GM21786 (cell line): ENCODE data around the gene PPFIA4.
"Not testable (repeated sequence)": the region's sequence is repeated elsewhere in the genome, so short reads cannot be mapped to it uniquely, and the experiment has no call there.

Source experiments
- ATAC-seq: cut with Tn5 transposase; IDR thresholded peaks from one replicate; pipeline ENCODE4 v1.9.1; 2021; ENCODE audit not compliant: unreplicated experiment

PPFIA4 gene

GRCh38 chr1:203026031-203026665 lies at the start of gene PPFIA4:
TSS of gene PPFIA4 (plus strand) at chr1:203026491. CDS start at chr1:203039009, 12,518 bp downstream.
- peak; percentile 78 for ATAC-seq

- ATAC-seq = no peak
Measured at GRCh38 chr1:202976633-202977032, 49.7 kb upstream of the PPFIA4 start.

- ATAC-seq = no peak
Measured at GRCh38 chr1:202979459-202979858, 46.8 kb upstream of the PPFIA4 start.

GRCh38 chr1:202981939-202982338 lies 44.4 kb upstream of the PPFIA4 start:
- ATAC-seq = no peak

DNA sequence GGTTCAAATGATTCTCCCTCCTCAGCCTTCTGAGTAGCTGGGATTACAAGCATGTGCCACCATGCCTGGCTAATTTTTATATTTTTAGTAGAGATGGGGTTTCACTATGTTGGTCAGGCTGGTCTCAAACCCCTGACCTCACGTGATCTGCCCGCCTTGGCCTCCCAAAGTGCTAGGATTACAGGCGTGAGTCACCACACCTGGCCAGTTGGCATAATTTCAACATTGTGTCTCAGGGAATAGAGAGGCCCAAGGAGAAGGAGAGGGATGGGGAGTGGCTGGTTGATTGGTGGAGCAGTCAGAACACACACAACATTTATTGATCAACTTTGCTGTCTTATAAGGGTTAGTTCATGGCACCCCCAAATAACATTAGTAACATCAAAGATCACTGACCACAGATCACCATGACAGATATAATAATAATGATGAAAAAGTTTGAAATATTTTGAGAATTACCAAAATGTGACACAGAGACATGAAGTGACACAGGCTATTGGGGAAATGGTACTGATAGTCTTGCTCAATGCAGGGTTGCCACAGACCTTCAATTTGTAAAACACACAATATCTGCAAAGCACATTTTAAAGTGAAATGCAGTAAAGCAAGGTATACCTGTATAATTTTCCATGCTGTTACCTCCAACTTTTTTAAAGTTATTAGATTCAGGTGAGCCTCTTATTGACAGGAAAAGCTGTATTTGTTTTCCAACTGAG lies 43.4 kb upstream of the PPFIA4 start:
- no peak for ATAC-seq

GRCh38 chr1:202986120-202986519 lies 40.2 kb upstream of the PPFIA4 start:
- not testable (repeated sequence) for ATAC-seq

DNA sequence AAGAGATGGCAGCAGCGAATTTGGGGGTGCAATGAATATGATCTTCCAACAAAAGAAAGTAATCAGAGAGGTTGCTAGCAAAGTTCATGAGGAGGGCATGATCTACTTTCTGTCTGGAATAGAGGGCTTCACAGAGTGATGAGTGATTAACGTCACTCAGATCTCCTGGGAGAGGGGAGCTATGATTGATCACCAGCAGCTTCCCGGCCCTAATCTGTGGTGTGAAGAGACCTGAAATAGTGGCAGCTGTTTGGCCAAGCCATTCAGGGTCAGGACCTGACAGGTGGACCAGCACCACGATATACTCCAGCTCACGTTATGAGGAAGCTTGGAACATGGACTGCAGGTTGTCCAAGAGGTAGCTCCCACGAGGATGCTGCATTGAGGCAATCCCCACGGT lies 39.0 kb upstream of the PPFIA4 start:
- no peak for ATAC-seq

- ATAC-seq = no peak
Measured at GRCh38 chr1:202987922-202988583, 38.2 kb upstream of the PPFIA4 start.

DNA sequence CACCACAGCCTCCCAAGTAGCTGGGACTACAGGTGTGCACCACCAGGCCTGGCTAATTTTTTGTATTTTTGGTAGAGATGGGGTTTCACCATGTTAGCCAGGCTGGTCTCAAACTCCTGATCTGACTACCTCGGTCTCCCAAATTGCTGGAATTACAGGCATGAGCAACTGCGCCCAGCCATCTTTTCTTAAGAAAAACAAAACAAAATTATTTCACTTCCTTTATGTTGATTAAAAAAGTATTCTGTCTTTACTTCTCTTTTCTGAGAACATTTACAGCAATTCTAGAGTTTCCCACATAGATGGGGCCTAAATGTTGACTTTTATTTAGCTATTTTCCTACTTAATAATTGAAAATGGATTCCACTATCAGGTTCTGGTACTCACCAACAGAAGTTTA lies 36.4 kb upstream of the PPFIA4 start:
- no peak for ATAC-seq

GRCh38 chr1:202991112-202991511 lies 35.2 kb upstream of the PPFIA4 start:
- ATAC-seq = no peak

GRCh38 chr1:202994756-202995155 lies 31.5 kb upstream of the PPFIA4 start:
- ATAC-seq = no peak

GRCh38 chr1:202998836-202999750 lies 27.2 kb upstream of the PPFIA4 start:
- ATAC-seq = no peak

GRCh38 chr1:203000217-203000944 lies 25.9 kb upstream of the PPFIA4 start:
- ATAC-seq = no peak

- ATAC-seq = no peak
Measured at GRCh38 chr1:203001986-203002385, 24.3 kb upstream of the PPFIA4 start.

- no peak for ATAC-seq
Measured at GRCh38 chr1:203002951-203003350, 23.3 kb upstream of the PPFIA4 start.

DNA sequence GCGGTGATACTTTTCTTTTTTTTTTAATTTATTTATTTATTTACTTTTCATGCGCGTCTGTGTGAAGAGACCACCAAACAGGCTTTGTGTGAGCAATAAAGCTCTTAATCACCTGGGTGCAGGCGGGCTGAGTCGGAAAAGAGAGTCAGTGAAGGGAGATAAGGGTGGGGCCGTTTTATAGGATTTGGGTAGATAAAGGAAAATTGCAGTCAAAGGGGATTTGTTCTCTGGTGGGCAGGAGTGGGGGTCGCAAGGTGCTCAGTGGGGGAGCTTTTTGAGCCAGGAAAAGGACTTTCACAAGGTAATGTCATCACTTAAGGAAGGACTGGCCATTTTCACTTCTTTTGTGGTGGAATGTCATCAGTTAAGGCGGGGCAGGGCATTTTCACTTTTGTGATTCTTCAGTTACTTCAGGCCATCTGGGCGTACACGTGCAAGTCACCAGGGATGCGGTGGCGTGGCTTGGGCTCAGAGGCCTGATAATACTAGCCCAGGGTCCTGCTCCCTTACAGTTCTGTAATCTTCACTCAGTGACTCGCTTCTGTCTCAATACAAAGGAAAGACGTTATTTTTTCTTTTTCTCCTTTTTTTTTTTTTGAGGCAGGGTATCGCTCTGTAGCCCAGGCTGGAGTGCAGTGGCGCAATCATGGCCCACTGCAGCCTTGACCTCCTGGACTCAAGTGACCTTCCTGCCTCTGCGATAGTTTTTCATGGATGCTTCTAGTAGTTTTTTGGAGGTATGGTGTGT lies 20.7 kb upstream of the PPFIA4 start:
- not testable (repeated sequence) for ATAC-seq

GRCh38 chr1:203006948-203007871 lies 19.1 kb upstream of the PPFIA4 start, which contains the start of gene TMEM183A:
TSS of gene TMEM183A (plus strand) at chr1:203007374. CDS start at chr1:203007466, 92 bp downstream.
- ATAC-seq = peak; percentile 92

GRCh38 chr1:203009185-203009584 lies 17.1 kb upstream of the PPFIA4 start:
- ATAC-seq = no peak
